Natural killer cell treated with Interleukin-12 subunit alpha and Interleukin-12 subunit beta and Interleukin-15 and Interleukin-18, amount 100 ng/mL, for 72 hours (primary cell): Measurements from ENCODE around the gene RTKN2. TPM values are rescaled to one million over a fixed set of nuclear protein-coding genes. Genes with fewer than 3 reads are reported as not detected.

ENCODE experiments used
- total RNA-seq, 2 donors: library from RNA; stranded (reverse); gene quantifications; one replicate each; pipeline ENCODE4 v1.2.3, GENCODE V29; 2022

RTKN2 gene
- total RNA-seq, 2 donors from 2014 or later: 0.98 to 1.2 TPM

Other genes starting within 250 kb of the RTKN2 start
- gene ZNF365, start 105.5 kb upstream of the RTKN2 start, total RNA-seq: 1 to 10 TPM in 1 of 2 donors, under 1 TPM in 1; 0.86 to 1.5 TPM